OCI-LY7 (cell line): ENCODE results near the gene PAK6. TPM values are rescaled to one million over a fixed set of nuclear protein-coding genes. Genes with fewer than 3 reads are reported as not detected.

Source experiments
- BruUV-seq: library from RNA; stranded (reverse); fragments of 400-500 nt; replicated peaks from 2 replicates; lab custom pipeline; 2021; lab: Mats Ljungman, UMichigan
- CTCF ChIA-PET: fragments of 300-600 bp; sonication (Branson Sonifier 250); formaldehyde crosslinking; loops from one replicate; lab custom pipeline; 2022; ENCODE audit warnings: antibody characterized with exemption; ENCODE audit not compliant: unreplicated experiment; lab: Charles Lee
- POLR2A ChIA-PET: fragments of 300-600 bp; sonication (Branson Sonifier 250); formaldehyde crosslinking; loops from one replicate; lab custom pipeline; 2022; ENCODE audit warnings: antibody characterized with exemption; lab: Charles Lee
- DNase-seq: peaks from one replicate; pipeline ENCODE4 v3.0.0-alpha.2; 2015; ENCODE audit warnings: low spot score
- H2AFZ ChIP-seq: fragments of 200-600 bp; sonication (generic), shearing (Covaris generic); 2 replicates; pipeline ENCODE4 v1.6.1; 2014; ENCODE audit warnings: mild to moderate bottlenecking, antibody characterized with exemption, low read length, moderate library complexity
- H3K27ac ChIP-seq: fragments of 200-600 bp; sonication (generic); 2 replicates; pipeline ENCODE4 v1.5.1; 2014; ENCODE audit warnings: mixed run types, low read depth, mild to moderate bottlenecking, moderate library complexity, low read length, inconsistent platforms; ENCODE audit not compliant: poor library complexity, severe bottlenecking
- H3K36me3 ChIP-seq: fragments of 200-600 bp; sonication (generic); 2 replicates; pipeline ENCODE4 v1.6.1; 2014; ENCODE audit warnings: mild to moderate bottlenecking, antibody characterized with exemption, low read length, moderate library complexity, mixed read lengths; ENCODE audit not compliant: insufficient read depth
- H3K4me1 ChIP-seq: fragments of 200-600 bp; sonication (generic); 2 replicates; pipeline ENCODE4 v1.5.1; 2014; ENCODE audit warnings: mild to moderate bottlenecking, low read length; ENCODE audit not compliant: insufficient read depth, poor library complexity, severe bottlenecking
- H3K4me2 ChIP-seq: fragments of 200-600 bp; sonication (generic); 2 replicates; pipeline ENCODE4 v1.6.1; 2014; ENCODE audit warnings: mild to moderate bottlenecking, low read length
- H3K4me3 ChIP-seq: fragments of 200-600 bp; sonication (generic); 2 replicates; pipeline ENCODE4 v1.5.1; 2014; ENCODE audit warnings: mild to moderate bottlenecking, low read depth, low read length; ENCODE audit not compliant: poor library complexity, severe bottlenecking
- H3K79me2 ChIP-seq: fragments of 200-600 bp; sonication (generic); 2 replicates; pipeline ENCODE4 v1.6.1; 2016; ENCODE audit warnings: low read depth, mild to moderate bottlenecking, low read length, moderate library complexity, mixed read lengths; ENCODE audit not compliant: insufficient read depth
- H3K9me2 ChIP-seq: fragments of 200-600 bp; sonication (generic); 2 replicates; pipeline ENCODE4 v1.6.1; 2016; ENCODE audit warnings: mild to moderate bottlenecking, low read length, mixed read lengths; ENCODE audit not compliant: insufficient read depth
- H3K9me3 ChIP-seq: fragments of 200-600 bp; sonication (generic); 2 replicates; pipeline ENCODE4 v1.6.1; 2014; ENCODE audit warnings: mild to moderate bottlenecking, mixed run types, low read length, mixed read lengths
- H4K20me1 ChIP-seq: fragments of 200-600 bp; sonication (generic); 2 replicates; pipeline ENCODE4 v1.6.1; 2014; ENCODE audit warnings: mild to moderate bottlenecking, antibody characterized with exemption, low read length, moderate library complexity, mixed read lengths; ENCODE audit not compliant: insufficient read depth
- EZH2phosphoT487 ChIP-seq: fragments of 200-600 bp; sonication (generic); IDR thresholded peaks from 2 replicates; pipeline ENCODE4 v1.6.1; 2018; ENCODE audit warnings: low read depth, borderline replicate concordance, mild to moderate bottlenecking, mixed run types, antibody characterized with exemption, low read length, moderate library complexity, mixed read lengths
- intact Hi-C: fragments of 100-400 bp; cut with micrococcal nuclease; formaldehyde crosslinking; loops from one replicate; pipeline ENCODE4 v1.10.0; 2022; ENCODE audit not compliant: unreplicated experiment
- total RNA-seq, 2 experiments: library from RNA; depleted of rRNA in 1 of 2; stranded (reverse); fragments of >200 nt in 1 of 2; shearing (Covaris generic) in 1 of 2; gene quantifications; 2 replicates each; pipeline ENCODE4 v1.2.3, GENCODE V29; 2014 to 2022
- TF ChIP-seq, protein P1 (sequence below): fragments of 200-600 bp; sonication (generic); conservative IDR thresholded peaks from 2 replicates; pipeline ENCODE4 v1.5.1; 2014; ENCODE audit warnings: mild to moderate bottlenecking, antibody characterized with exemption, low read length, moderate library complexity, mixed read lengths

PAK6 gene
- total RNA-seq, 2 experiments from 2014 or later, result 0.03 TPM; not detected in 1

DNA sequence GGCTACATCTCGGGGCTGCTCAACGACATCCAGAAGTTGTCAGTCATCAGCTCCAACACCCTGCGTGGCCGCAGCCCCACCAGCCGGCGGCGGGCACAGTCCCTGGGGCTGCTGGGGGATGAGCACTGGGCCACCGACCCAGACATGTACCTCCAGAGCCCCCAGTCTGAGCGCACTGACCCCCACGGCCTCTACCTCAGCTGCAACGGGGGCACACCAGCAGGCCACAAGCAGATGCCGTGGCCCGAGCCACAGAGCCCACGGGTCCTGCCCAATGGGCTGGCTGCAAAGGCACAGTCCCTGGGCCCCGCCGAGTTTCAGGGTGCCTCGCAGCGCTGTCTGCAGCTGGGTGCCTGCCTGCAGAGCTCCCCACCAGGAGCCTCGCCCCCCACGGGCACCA, 27.0 kb downstream of the PAK6 start:
- no TSS peak for BruUV-seq
- intact Hi-C loops, result no loop called here
- POLR2A ChIA-PET, result no interaction called here

DNA sequence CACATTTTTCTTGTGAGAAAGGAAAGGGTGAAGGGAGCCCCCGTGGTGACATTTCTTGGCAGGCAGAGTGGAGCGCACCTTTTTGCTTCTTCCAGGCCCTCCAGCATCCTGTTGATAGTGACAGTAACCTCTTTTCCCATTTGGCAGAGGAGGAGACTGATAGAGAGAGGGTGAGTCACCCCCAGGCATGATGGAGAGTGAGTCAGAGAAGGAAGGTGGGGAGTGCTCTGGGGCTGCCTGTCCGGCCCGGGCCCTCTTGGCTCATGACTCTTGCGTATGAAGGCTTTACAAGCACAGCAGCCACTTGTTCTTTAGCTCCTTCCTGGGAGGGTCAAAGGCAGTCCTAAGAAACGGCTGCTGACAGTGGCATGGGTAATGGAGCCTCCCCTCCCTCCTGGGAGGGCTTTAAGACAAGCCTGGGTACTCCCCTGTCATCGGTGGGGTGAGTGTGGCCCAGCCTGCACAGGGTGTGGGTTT, 28.0 kb downstream of the PAK6 start:
- Histone ChIP-seq H3K4me1 (no peaks in the 10 kb centered on the region), H3K79me2 (no peaks in the 10 kb centered on the region), H3K4me2 (no peak overlapping the region), H3K4me3 (no peak overlapping the region), H4K20me1 (no peaks in the 10 kb centered on the region), H3K9me2 (no peaks in the 10 kb centered on the region), H2AFZ (no peak overlapping the region), H3K36me3 (no peaks in the 10 kb centered on the region), H3K27ac (no peak overlapping the region), H3K9me3 (no peaks in the 10 kb centered on the region)
- ChIA-PET CTCF (no interaction called here), POLR2A (no interaction called here)
- no peak for DNase-seq
- intact Hi-C loops, result no loop called here
- no peak for TF ChIP-seq EZH2phosphoT487
- TF ChIP-seq, protein P1, sequence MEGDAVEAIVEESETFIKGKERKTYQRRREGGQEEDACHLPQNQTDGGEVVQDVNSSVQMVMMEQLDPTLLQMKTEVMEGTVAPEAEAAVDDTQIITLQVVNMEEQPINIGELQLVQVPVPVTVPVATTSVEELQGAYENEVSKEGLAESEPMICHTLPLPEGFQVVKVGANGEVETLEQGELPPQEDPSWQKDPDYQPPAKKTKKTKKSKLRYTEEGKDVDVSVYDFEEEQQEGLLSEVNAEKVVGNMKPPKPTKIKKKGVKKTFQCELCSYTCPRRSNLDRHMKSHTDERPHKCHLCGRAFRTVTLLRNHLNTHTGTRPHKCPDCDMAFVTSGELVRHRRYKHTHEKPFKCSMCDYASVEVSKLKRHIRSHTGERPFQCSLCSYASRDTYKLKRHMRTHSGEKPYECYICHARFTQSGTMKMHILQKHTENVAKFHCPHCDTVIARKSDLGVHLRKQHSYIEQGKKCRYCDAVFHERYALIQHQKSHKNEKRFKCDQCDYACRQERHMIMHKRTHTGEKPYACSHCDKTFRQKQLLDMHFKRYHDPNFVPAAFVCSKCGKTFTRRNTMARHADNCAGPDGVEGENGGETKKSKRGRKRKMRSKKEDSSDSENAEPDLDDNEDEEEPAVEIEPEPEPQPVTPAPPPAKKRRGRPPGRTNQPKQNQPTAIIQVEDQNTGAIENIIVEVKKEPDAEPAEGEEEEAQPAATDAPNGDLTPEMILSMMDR, result no peak
- BruUV-seq, result no TSS peak

More for the DNA sequence above, 27.0 kb downstream of the PAK6 start:
- no peak overlapping the region for H3K27ac ChIP-seq
- no peak overlapping the region for H3K4me2 ChIP-seq
- no peaks in the 10 kb centered on the region for H3K4me1 ChIP-seq
- TF ChIP-seq, protein P1, result no peak
- no peak for TF ChIP-seq EZH2phosphoT487
- H2AFZ ChIP-seq, result no peak overlapping the region
- H3K4me3 ChIP-seq, result no peak overlapping the region
- H3K79me2 ChIP-seq, result no peaks in the 10 kb centered on the region
- H3K36me3 ChIP-seq, result no peaks in the 10 kb centered on the region
- CTCF ChIA-PET, result no interaction called here
- DNase-seq, result no peak
- H3K9me3 ChIP-seq, result no peaks in the 10 kb centered on the region
- no peaks in the 10 kb centered on the region for H3K9me2 ChIP-seq
- no peaks in the 10 kb centered on the region for H4K20me1 ChIP-seq

GRCh38 chr15:40267670-40268069, 28.8 kb downstream of the PAK6 start:
- Histone ChIP-seq H3K9me3 (no peaks in the 10 kb centered on the region), H3K4me2 (no peak overlapping the region), H2AFZ (no peak overlapping the region), H3K36me3 (no peaks in the 10 kb centered on the region), H4K20me1 (no peaks in the 10 kb centered on the region), H3K4me3 (no peak overlapping the region), H3K4me1 (no peaks in the 10 kb centered on the region), H3K9me2 (no peaks in the 10 kb centered on the region), H3K79me2 (no peaks in the 10 kb centered on the region), H3K27ac (no peak overlapping the region)
- no peak for DNase-seq
- intact Hi-C loops, result no loop called here
- TF ChIP-seq, protein P1, result no peak
- no peak for TF ChIP-seq EZH2phosphoT487
- BruUV-seq, result no TSS peak
- ChIA-PET CTCF (interaction anchor here (0.6 kb wide), 1 partner anchor 220 kb away, joined by 3 read pairs; no protein-coding TSS in a partner anchor), POLR2A (no interaction called here)
